Vagina (tissue), 2 donors: ENCODE results near the gene RPGR.

Experiments used
- POLR2A ChIP-seq, 2 donors: fragments of 450-650 bp; IDR thresholded peaks; one replicate each; pipeline ENCODE4 v1.6.1; 2017; ENCODE audit warnings: antibody characterized with exemption in 2 of 2, mild to moderate bottlenecking in 2 of 2, moderate library complexity in 2 of 2
- POLR2AphosphoS5 ChIP-seq, 2 donors: sonication (generic); formaldehyde crosslinking; IDR thresholded peaks; one replicate each; pipeline ENCODE4 v1.9.0; 2017; ENCODE audit warnings: antibody characterized with exemption in 2 of 2, mild to moderate bottlenecking in 2 of 2, low read depth in 1 of 2; ENCODE audit not compliant: insufficient read depth in 1 of 2

DNA sequence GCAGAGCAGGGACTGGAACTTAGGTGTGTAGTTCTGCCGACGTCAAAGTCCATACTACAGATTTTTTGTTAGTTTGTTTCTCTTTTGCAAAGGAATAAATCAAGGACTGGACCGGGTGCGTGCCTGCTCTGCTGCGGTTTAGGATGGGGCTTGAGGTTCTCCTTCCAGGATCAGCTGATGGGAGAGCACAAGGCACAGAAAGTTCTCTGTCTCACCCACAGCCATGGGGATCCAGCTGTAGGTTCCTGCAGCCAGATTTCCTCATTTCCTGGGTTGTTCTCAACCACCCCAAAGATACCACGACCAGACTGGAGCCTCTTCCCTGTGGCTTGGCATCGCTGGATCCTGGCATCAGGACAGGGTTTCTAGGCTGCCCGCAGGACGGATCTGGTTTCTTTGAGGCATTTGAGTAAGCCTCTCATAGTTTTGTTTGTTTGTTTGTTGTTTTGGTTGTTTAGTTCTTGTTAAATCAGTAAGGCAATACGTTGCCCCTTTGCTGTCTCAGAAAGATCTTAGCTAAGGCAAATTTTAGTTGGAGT lies 105.8 kb downstream of the RPGR start:
- no peak for TF ChIP-seq POLR2A (IDR thresholded peaks at IDR 0.05)
- no peak for TF ChIP-seq POLR2AphosphoS5 (IDR thresholded peaks at IDR 0.05; ENCODE audit: insufficient read depth in 1 of 2, low read depth in 1 of 2)
